Measurements from ENCODE around the gene SLC16A5.

DNA sequence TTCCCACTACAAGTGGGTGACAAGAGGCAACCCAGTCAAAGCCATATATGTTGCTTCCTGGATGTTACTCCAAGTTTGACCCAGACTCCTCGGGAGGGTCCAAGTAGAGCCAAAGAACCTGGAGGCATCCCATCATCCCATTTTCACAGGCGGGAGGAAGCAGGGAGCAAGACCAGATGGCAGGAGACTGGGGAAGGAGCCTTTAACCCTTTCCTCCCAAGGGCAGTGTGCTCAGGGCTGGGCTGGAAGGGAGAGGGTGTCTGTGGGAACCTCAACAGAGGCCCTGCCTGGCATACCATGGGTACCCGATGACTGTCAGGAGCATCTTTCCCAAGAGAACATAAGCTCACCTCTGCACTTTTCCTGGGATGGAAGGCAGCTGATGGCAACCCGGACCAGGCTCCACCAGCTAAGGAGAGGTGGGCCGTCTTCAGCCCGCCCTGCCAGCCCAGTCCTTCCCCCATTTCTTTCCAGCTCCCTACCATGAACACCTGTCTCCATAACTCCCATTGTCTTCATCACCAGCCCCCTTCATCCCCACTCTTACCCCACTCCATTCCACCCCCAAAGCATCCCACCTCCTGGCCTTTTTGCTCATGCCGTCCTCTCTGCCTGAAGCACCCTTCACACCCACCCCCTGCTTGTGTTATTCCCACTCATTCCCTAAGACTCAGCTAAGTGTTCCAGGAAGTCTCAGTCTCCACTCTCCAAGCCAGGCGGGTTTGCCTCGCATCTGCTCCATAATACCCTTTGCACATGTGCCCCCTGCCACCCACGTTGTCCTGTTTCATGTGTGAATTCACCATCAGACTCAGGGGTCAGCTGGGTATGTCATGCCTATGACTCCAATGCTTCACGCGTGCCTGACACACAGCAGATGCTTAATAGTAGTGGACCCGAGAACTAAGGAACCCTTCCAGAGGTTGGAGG is 5.9 kb upstream of the SLC16A5 start:
- TF ChIP-seq, protein P1, sequence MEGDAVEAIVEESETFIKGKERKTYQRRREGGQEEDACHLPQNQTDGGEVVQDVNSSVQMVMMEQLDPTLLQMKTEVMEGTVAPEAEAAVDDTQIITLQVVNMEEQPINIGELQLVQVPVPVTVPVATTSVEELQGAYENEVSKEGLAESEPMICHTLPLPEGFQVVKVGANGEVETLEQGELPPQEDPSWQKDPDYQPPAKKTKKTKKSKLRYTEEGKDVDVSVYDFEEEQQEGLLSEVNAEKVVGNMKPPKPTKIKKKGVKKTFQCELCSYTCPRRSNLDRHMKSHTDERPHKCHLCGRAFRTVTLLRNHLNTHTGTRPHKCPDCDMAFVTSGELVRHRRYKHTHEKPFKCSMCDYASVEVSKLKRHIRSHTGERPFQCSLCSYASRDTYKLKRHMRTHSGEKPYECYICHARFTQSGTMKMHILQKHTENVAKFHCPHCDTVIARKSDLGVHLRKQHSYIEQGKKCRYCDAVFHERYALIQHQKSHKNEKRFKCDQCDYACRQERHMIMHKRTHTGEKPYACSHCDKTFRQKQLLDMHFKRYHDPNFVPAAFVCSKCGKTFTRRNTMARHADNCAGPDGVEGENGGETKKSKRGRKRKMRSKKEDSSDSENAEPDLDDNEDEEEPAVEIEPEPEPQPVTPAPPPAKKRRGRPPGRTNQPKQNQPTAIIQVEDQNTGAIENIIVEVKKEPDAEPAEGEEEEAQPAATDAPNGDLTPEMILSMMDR (conservative IDR thresholded peaks at IDR 0.05; ENCODE audit: low read length), result no peak
- no peak for TF ChIP-seq EZH2phosphoT487 (IDR thresholded peaks at IDR 0.05; ENCODE audit: borderline replicate concordance, low read depth, low read length)

All from OCI-LY7 (cell line).